Left renal cortex interstitium (tissue), 4 donors: ENCODE measurements around the gene MICOS13. TPM values are rescaled to one million over a fixed set of nuclear protein-coding genes. Genes with fewer than 3 reads are reported as not detected.

Source experiments
- DNase-seq, 4 donors: peaks; one replicate each; pipeline ENCODE4 v3.0.0-alpha.2; 2013; ENCODE audit warnings: low read depth in 4 of 4, low spot score in 2 of 4, missing footprints in 1 of 4
- polyA plus RNA-seq, 4 donors: library from polyadenylated mRNA; unstranded; fragments of 120-200 nt; gene quantifications; one replicate each; pipeline ENCODE4 v1.2.1, GENCODE V29; 2013; ENCODE audit not compliant: insufficient read length in 4 of 4

The MICOS13 gene
- polyA plus RNA-seq, 4 donors, result 33.7 to 73.6 (median 50.8) TPM

GRCh38 chr19:5672708-5673459, 7.4 kb downstream of the MICOS13 start:
- no peak for DNase-seq

GRCh38 chr19:5671600-5671999, 8.7 kb downstream of the MICOS13 start:
- DNase-seq, result no peak

GRCh38 chr19:5669212-5669611, 11.1 kb downstream of the MICOS13 start:
- no peak for DNase-seq

GRCh38 chr19:5667751-5668271, 12.5 kb downstream of the MICOS13 start:
- no peak for DNase-seq

- DNase-seq, result no peak
Observed at GRCh38 chr19:5666921-5667610, 13.2 kb downstream of the MICOS13 start.

- no peak for DNase-seq
Observed at GRCh38 chr19:5665781-5666513, 14.4 kb downstream of the MICOS13 start.

GRCh38 chr19:5664515-5664914, 15.8 kb downstream of the MICOS13 start:
- DNase-seq, result no peak

- no peak for DNase-seq
Observed at GRCh38 chr19:5663904-5664303, 16.4 kb downstream of the MICOS13 start.

- no peak for DNase-seq
Observed at GRCh38 chr19:5661483-5661882, 18.8 kb downstream of the MICOS13 start.

GRCh38 chr19:5655412-5655811, 24.9 kb downstream of the MICOS13 start:
- no peak for DNase-seq

- no peak for DNase-seq
Observed at GRCh38 chr19:5654931-5655330, 25.4 kb downstream of the MICOS13 start.

GRCh38 chr19:5652261-5652660, 28.1 kb downstream of the MICOS13 start:
- DNase-seq, result no peak

- no peak for DNase-seq
Observed at GRCh38 chr19:5651361-5651760, 29.0 kb downstream of the MICOS13 start.

- no peak for DNase-seq
Observed at GRCh38 chr19:5648464-5648863, 31.9 kb downstream of the MICOS13 start.

- DNase-seq, result no peak
Observed at GRCh38 chr19:5646703-5647102, 33.6 kb downstream of the MICOS13 start.

GRCh38 chr19:5645409-5645808, 34.9 kb downstream of the MICOS13 start:
- DNase-seq, result no peak

- no peak for DNase-seq
Observed at GRCh38 chr19:5644037-5644436, 36.3 kb downstream of the MICOS13 start.

GRCh38 chr19:5643060-5643459, 37.3 kb downstream of the MICOS13 start:
- DNase-seq, result no peak

GRCh38 chr19:5642204-5642603, 38.1 kb downstream of the MICOS13 start:
- DNase-seq, result no peak

GRCh38 chr19:5641171-5641570, 39.1 kb downstream of the MICOS13 start:
- DNase-seq, result no peak

- no peak for DNase-seq
Observed at GRCh38 chr19:5637971-5638370, 42.3 kb downstream of the MICOS13 start.
